ENCODE results near the gene SLC35E3. TPM values are rescaled to one million over a fixed set of nuclear protein-coding genes. Genes with fewer than 3 reads are reported as not detected.

Gene SLC35E3
- total RNA-seq, 1 donor from 2014 or later = 3.8 TPM

DNA sequence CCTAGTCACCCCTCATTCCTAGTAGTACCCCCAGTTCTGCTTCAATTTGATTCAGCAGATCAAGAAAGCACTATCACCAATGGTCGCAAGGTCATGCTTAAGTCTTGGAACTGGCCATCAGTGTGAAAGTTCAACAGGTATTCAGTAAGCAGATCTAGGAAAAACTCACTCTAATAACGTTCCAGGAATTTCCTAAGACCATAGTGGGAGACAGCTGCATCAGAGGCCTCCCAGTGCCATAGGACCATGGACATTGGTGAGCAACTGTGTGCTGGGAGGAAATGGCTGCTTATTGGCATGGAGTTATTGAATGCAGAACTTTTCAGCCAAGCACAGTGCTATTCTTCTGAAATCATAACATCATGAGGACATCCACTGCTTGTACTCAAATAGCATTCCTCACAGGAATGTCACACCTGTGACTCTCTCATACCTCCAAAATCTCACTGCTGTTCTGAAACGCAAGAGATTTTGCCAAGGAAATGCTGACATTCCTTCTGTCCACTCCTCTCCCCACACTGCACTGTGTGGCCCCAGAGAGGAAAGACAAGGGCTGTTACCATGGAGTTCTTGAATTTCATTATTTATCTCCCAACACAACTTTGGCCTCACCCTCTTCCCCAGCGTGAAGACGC lies 31.1 kb downstream of the SLC35E3 start:
- H3K4me3 ChIP-seq (ENCODE audit: low read depth, low read length) = no peak overlapping the region
- TF ChIP-seq, protein P1, sequence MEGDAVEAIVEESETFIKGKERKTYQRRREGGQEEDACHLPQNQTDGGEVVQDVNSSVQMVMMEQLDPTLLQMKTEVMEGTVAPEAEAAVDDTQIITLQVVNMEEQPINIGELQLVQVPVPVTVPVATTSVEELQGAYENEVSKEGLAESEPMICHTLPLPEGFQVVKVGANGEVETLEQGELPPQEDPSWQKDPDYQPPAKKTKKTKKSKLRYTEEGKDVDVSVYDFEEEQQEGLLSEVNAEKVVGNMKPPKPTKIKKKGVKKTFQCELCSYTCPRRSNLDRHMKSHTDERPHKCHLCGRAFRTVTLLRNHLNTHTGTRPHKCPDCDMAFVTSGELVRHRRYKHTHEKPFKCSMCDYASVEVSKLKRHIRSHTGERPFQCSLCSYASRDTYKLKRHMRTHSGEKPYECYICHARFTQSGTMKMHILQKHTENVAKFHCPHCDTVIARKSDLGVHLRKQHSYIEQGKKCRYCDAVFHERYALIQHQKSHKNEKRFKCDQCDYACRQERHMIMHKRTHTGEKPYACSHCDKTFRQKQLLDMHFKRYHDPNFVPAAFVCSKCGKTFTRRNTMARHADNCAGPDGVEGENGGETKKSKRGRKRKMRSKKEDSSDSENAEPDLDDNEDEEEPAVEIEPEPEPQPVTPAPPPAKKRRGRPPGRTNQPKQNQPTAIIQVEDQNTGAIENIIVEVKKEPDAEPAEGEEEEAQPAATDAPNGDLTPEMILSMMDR (conservative IDR thresholded peaks at IDR 0.05; ENCODE audit: low read depth, low read length) = no peak
- DNase-seq (ENCODE audit: low read depth) = no peak

DNA sequence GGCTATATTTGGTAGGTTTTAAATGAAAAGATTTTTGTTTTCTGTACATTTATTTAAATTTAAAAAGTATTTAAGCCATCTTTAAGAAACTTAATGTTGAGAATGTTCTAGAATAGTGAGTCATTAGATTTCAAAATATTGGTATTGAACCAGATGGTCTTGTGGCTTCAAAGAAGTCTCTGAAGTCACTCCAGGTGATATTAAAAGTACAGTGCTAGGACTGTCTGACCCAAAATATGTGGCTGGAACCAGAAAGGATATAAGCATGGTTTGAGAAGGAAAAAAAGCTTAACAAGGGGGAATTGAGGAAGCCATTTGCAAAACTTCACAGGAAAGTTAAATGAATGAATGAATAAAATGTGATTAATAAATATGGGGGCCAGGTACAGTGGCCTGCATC lies 33.3 kb downstream of the SLC35E3 start:
- TF ChIP-seq, protein P1 (conservative IDR thresholded peaks at IDR 0.05; ENCODE audit: low read depth, low read length) = no peak
- no peak for DNase-seq (ENCODE audit: low read depth)
- H3K4me3 ChIP-seq (ENCODE audit: low read depth, low read length) = no peak overlapping the region

DNA sequence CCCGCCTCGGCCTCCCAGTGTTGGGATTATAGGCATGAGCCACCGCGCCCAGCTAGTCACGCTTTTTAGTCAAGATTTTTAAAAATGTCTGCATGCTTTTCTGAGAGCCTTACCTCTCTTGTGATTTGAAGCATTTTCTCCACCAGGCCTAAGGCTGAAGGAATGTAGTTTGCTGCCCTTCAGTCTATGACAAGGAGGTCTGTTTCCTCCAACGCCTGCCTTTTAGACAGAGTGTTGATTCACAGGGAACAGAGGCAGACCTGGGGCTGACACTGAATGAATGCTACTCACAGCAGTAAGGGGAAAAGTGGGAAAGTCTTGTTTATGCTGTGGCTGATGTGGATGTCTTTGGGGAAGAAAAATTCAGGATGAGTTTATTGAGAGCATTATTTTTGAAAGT lies 34.8 kb downstream of the SLC35E3 start:
- no peak overlapping the region for H3K4me3 ChIP-seq (ENCODE audit: low read depth, low read length)
- DNase-seq (ENCODE audit: low read depth) = no peak
- TF ChIP-seq, protein P1 (conservative IDR thresholded peaks at IDR 0.05; ENCODE audit: low read depth, low read length) = no peak

DNA sequence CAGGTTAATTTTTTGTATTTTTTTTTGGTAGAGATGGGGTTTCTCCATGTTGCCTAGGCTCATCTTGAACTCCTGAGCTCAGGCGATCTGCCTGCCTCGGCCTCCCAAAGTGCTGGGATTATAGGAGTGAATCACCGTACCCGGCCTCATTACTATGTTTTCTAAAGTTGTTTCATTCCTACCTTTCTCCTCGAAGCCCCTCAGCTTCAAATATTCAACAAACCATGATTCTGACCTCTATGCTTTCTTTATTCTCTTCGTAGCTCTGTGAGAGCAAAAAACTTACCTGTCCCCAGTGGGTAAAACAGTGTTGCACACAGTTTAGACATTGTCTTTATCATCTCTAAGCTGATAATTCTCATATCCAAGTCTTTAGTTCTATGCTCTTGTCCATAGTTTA lies 35.8 kb downstream of the SLC35E3 start:
- TF ChIP-seq, protein P1 (conservative IDR thresholded peaks at IDR 0.05; ENCODE audit: low read depth, low read length) = no peak

DNA sequence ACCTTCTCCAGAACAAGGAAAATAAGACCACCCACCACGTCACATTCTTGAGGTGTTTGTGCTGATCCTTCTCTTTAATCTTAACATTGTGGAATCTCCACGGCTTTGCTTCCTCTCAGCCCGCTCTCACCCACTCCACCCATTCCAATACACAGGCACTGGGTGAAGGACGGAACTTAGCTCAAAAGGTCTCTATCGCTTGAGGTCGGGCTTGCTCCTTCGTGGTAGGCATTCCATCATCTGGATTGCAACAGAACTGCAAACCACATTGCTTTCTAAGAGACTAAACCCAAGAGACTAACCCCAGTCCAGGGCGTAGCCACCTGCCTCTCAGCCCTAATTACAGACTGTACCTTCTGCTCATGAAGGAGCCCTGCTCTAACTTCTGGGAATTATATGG lies 38.0 kb downstream of the SLC35E3 start:
- H3K4me3 ChIP-seq (ENCODE audit: low read depth, low read length) = no peak overlapping the region
- TF ChIP-seq, protein P1 (conservative IDR thresholded peaks at IDR 0.05; ENCODE audit: low read depth, low read length) = no peak
- DNase-seq (ENCODE audit: low read depth) = no peak

More for the DNA sequence above, 35.8 kb downstream of the SLC35E3 start:
- H3K4me3 ChIP-seq (ENCODE audit: low read depth, low read length) = no peak overlapping the region
- DNase-seq (ENCODE audit: low read depth) = no peak

DNA sequence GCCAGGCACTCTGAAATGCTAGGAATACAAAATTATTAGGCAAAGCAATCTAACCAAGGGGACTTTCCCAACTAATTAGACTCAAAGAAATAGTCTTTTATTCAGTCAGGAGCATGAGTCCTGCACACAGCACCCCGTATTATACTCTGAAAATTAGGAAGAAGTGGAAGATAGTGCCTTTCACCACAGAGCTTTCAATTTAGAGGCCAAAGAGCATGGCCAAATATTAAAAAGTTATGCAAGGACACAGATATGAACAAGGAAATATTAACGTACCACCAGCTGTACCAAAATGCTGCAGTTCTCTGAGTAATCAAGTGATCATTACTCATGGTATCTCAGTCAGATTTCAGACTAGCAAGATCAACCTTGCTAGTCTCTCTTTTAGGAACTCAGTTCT lies 39.4 kb downstream of the SLC35E3 start:
- DNase-seq (ENCODE audit: low read depth) = no peak
- TF ChIP-seq, protein P1 (conservative IDR thresholded peaks at IDR 0.05; ENCODE audit: low read depth, low read length) = no peak
- H3K4me3 ChIP-seq (ENCODE audit: low read depth, low read length) = no peak overlapping the region

DNA sequence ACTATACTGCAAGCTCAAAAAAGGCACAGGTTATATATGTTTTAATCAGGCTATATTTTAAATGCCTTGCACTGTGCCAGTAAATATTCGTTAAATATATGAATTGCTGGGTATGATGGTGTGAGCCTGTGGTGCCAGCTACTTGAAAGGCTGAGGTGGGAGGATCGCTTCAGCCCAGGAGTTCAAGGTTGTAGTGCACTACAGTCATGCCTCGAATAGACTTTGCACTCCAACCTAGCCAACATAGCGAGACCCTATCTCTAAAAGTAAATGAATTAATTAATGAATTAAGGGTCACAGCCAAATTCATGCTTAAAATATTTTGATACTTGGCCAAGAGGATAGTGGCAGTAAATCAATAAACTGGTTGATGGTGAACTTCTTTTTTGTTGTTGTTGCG lies 39.8 kb downstream of the SLC35E3 start:
- no peak for DNase-seq (ENCODE audit: low read depth)
- no peak overlapping the region for H3K4me3 ChIP-seq (ENCODE audit: low read depth, low read length)
- TF ChIP-seq, protein P1 (conservative IDR thresholded peaks at IDR 0.05; ENCODE audit: low read depth, low read length) = no peak

Measured in epithelial cell of proximal tubule (primary cell).